K562 (cell line): ENCODE results near the gene MOB3B.

Experiments used
- CAMTA2 ChIP-seq: fragments of 250-450 bp; sonication (Bioruptor Pico); conservative IDR thresholded peaks from 2 replicates; pipeline ENCODE4 v1.5.1; 2022
- CTCF ChIP-seq, 3 experiments: IDR thresholded peaks in 2 of 3; conservative IDR thresholded peaks in 1 of 3; 2 replicates each; pipeline ENCODE4 v1.5.1; 2011 to 2012; ENCODE audit warnings: low read length in 3 of 3, mild to moderate bottlenecking in 3 of 3, control low read depth in 2 of 3, improper control_type of control experiment in 1 of 3, inconsistent platforms in 1 of 3, low read depth in 1 of 3, mixed read lengths in 1 of 3, moderate library complexity in 1 of 3; ENCODE audit not compliant: insufficient read depth in 2 of 3
- FOXA3 ChIP-seq, 2 experiments: fragments of 450-650 bp in 1 of 2; sonication (generic) in 1 of 2; formaldehyde crosslinking; IDR thresholded peaks in 1 of 2; conservative IDR thresholded peaks in 1 of 2; 2 replicates each; pipeline versions ENCODE4 v1.4.0 to v1.8.0; 2020 to 2022; ENCODE audit warnings: mild to moderate bottlenecking in 2 of 2, missing genetic modification reagents in 1 of 2
- GTF2F1 ChIP-seq: IDR thresholded peaks from 2 replicates; pipeline ENCODE4 v1.6.1; 2011; ENCODE audit warnings: low read depth, low read length, improper control_type of control experiment
- HEY1 ChIP-seq: fragments of 250-450 bp; sonication (Bioruptor Pico); IDR thresholded peaks from 2 replicates; pipeline ENCODE4 v1.5.0; 2020; ENCODE audit warnings: mild to moderate bottlenecking, moderate library complexity, borderline replicate concordance
- MED1 ChIP-seq: sonication (generic); formaldehyde crosslinking; IDR thresholded peaks from 2 replicates; pipeline ENCODE4 v1.8.1; 2023; ENCODE audit warnings: missing genetic modification reagents, borderline replicate concordance
- MEF2A ChIP-seq: IDR thresholded peaks from 2 replicates; pipeline ENCODE4 v1.6.1; 2011; ENCODE audit warnings: low read depth, mild to moderate bottlenecking, low read length, moderate library complexity; ENCODE audit not compliant: control insufficient read depth
- NKRF ChIP-seq: fragments of 450-650 bp; IDR thresholded peaks from 2 replicates; pipeline ENCODE4 v1.6.1; 2016; ENCODE audit warnings: borderline replicate concordance
- NR2C1 ChIP-seq, 2 experiments: fragments of 450-650 bp; IDR thresholded peaks; 2 replicates each; pipeline ENCODE4 v1.6.1; 2017; ENCODE audit warnings: mild to moderate bottlenecking in 2 of 2, antibody characterized with exemption in 1 of 2, inconsistent platforms in 1 of 2, missing compliant biosample characterization in 1 of 2, missing genetic modification characterization in 1 of 2
- POLR2AphosphoS5 ChIP-seq: IDR thresholded peaks from 2 replicates; pipeline ENCODE4 v1.6.1; 2011; ENCODE audit warnings: mild to moderate bottlenecking, low read depth, low read length, moderate library complexity; ENCODE audit not compliant: control insufficient read depth, insufficient read depth

GRCh38 chr9:27279611-27280010 is 250.0 kb downstream of the MOB3B start:
- TF ChIP-seq MEF2A: no peak
- TF ChIP-seq HEY1 (CRISPR knock-in tag): no peak
- no peak for TF ChIP-seq CTCF (IDR thresholded peaks at IDR 0.05 in 2 of 3, conservative IDR thresholded peaks at IDR 0.05 in 1 of 3; ENCODE audit: insufficient read depth in 2 of 3, low read depth in 1 of 3, low read length in 3 of 3)
- TF ChIP-seq MED1 (CRISPR knock-in tag): no peak
- no peak for TF ChIP-seq FOXA3 (CRISPR knock-in tag; conservative IDR thresholded peaks at IDR 0.05 in 1 of 2, IDR thresholded peaks at IDR 0.05 in 1 of 2)
- no peak for TF ChIP-seq NKRF
- no peak for TF ChIP-seq CAMTA2 (CRISPR knock-in tag)
- TF ChIP-seq NR2C1 (IDR thresholded peaks at IDR 0.05): no peak
- TF ChIP-seq NR2C1 (tag; IDR thresholded peaks at IDR 0.05): no peak
- no peak for TF ChIP-seq GTF2F1
- TF ChIP-seq POLR2AphosphoS5: no peak
